ENCODE results near the gene DENND1A. TPM values are rescaled to one million over a fixed set of nuclear protein-coding genes. Genes with fewer than 3 reads are reported as not detected.

The DENND1A gene
- total RNA-seq, 1 donor from 2014 or later = 6.9 TPM

Other genes with a start within 250 kb of the DENND1A start
- not detected in 2 replicates for gene LHX2, start 81.6 kb upstream of the DENND1A start, total RNA-seq

Measured in lung microvascular endothelial cell (primary cell).